Mesenchymal stem cell (in vitro differentiated cells and primary cell): Measurements from ENCODE around the gene TIMM44.
A peak's percentile ranks its signal among the peaks of the same experiment; 100 is the strongest.

Source experiments
- DNase-seq: peaks from one replicate; pipeline ENCODE4 v3.0.0-alpha.2; 2013
- H2AFZ ChIP-seq: one replicate; pipeline ENCODE4 v1.6.1; 2013; ENCODE audit warnings: low read depth, mild to moderate bottlenecking, control low read depth, inconsistent platforms, low read length, moderate library complexity
- H2AK5ac ChIP-seq: 2 replicates; pipeline ENCODE4 v1.6.1; 2013; ENCODE audit warnings: low read length, moderate library complexity, mild to moderate bottlenecking, inconsistent platforms; ENCODE audit not compliant: severe bottlenecking
- H2BK120ac ChIP-seq: one replicate; pipeline ENCODE4 v1.6.1; 2013; ENCODE audit warnings: low read depth, mild to moderate bottlenecking, inconsistent platforms, low read length, moderate library complexity
- H2BK12ac ChIP-seq, 2 experiments: one replicate each; pipeline ENCODE4 v1.6.1; 2013; ENCODE audit warnings: inconsistent platforms in 2 of 2, low read length in 2 of 2, mild to moderate bottlenecking in 2 of 2, moderate library complexity in 2 of 2, control low read depth in 1 of 2
- H2BK15ac ChIP-seq: one replicate; pipeline ENCODE4 v1.6.1; 2013; ENCODE audit warnings: mild to moderate bottlenecking, low read depth, inconsistent platforms; ENCODE audit not compliant: poor library complexity, severe bottlenecking
- H2BK5ac ChIP-seq: 2 replicates; pipeline ENCODE4 v1.6.1; 2013; ENCODE audit warnings: low read depth, mild to moderate bottlenecking, low read length, control low read depth, inconsistent platforms; ENCODE audit not compliant: poor library complexity, severe bottlenecking
- H3K14ac ChIP-seq, 2 experiments: one replicate each; pipeline ENCODE4 v1.6.1; 2013; ENCODE audit warnings: inconsistent platforms in 2 of 2, low read length in 2 of 2, control low read depth in 1 of 2, mild to moderate bottlenecking in 1 of 2, moderate library complexity in 1 of 2
- H3K18ac ChIP-seq, 2 experiments: one replicate each; pipeline ENCODE4 v1.6.1; 2013; ENCODE audit warnings: inconsistent platforms in 2 of 2, low read length in 2 of 2, control low read depth in 1 of 2, low read depth in 1 of 2, mild to moderate bottlenecking in 1 of 2
- H3K23ac ChIP-seq, 2 experiments: one replicate each; pipeline ENCODE4 v1.6.1; 2013; ENCODE audit warnings: inconsistent platforms in 2 of 2, low read length in 2 of 2, mild to moderate bottlenecking in 2 of 2, moderate library complexity in 2 of 2, control low read depth in 1 of 2
- H3K27ac ChIP-seq: 2 replicates; pipeline ENCODE4 v1.5.1; 2013; ENCODE audit warnings: mild to moderate bottlenecking, moderate library complexity, low read length, control low read depth, inconsistent platforms; ENCODE audit not compliant: poor library complexity, severe bottlenecking
- H3K27me3 ChIP-seq, 2 experiments: 2 replicates each; pipeline versions ENCODE4 v1.6.1 to v1.7.0; 2013; ENCODE audit warnings: low read length in 2 of 2, mild to moderate bottlenecking in 2 of 2, moderate library complexity in 2 of 2, control low read depth in 1 of 2, inconsistent platforms in 1 of 2; ENCODE audit not compliant: control insufficient read depth in 1 of 2, insufficient read depth in 1 of 2
- H3K36me3 ChIP-seq, 2 experiments: 2 replicates each; pipeline versions ENCODE4 v1.6.1 to v1.7.0; 2013; ENCODE audit warnings: low read length in 2 of 2, control low read depth in 1 of 2, inconsistent platforms in 1 of 2, low read depth in 1 of 2, mild to moderate bottlenecking in 1 of 2; ENCODE audit not compliant: insufficient read depth in 2 of 2, control insufficient read depth in 1 of 2
- H3K4ac ChIP-seq, 2 experiments: one replicate each; pipeline ENCODE4 v1.6.1; 2013; ENCODE audit warnings: inconsistent platforms in 2 of 2, low read length in 2 of 2, mild to moderate bottlenecking in 2 of 2, moderate library complexity in 2 of 2, control low read depth in 1 of 2, low read depth in 1 of 2
- H3K4me1 ChIP-seq: 2 replicates; pipeline ENCODE4 v1.6.1; 2013; ENCODE audit warnings: low read depth, low read length, control low read depth; ENCODE audit not compliant: control insufficient read depth, insufficient read depth
- H3K4me2 ChIP-seq: 2 replicates; pipeline ENCODE4 v1.6.1; 2013; ENCODE audit warnings: low read length, mild to moderate bottlenecking, inconsistent platforms; ENCODE audit not compliant: poor library complexity, severe bottlenecking
- H3K4me3 ChIP-seq, 2 experiments: 2 replicates each; pipeline versions ENCODE4 v1.5.1 to v1.7.0; 2013; ENCODE audit warnings: low read length in 2 of 2, mild to moderate bottlenecking in 2 of 2, control low read depth in 1 of 2, low read depth in 1 of 2; ENCODE audit not compliant: insufficient read depth in 1 of 2
- H3K79me1 ChIP-seq: replicated peaks from 2 replicates; pipeline ENCODE4 v1.6.1; 2013; ENCODE audit warnings: mild to moderate bottlenecking, control low read depth, low read length, inconsistent platforms; ENCODE audit not compliant: poor library complexity, severe bottlenecking
- H3K9ac ChIP-seq: 2 replicates; pipeline ENCODE4 v1.7.0; 2013; ENCODE audit warnings: mild to moderate bottlenecking, low read length, moderate library complexity
- H3K9me3 ChIP-seq: 2 replicates; pipeline ENCODE4 v1.7.0; 2013; ENCODE audit warnings: mild to moderate bottlenecking, low read length; ENCODE audit not compliant: control insufficient read depth
- H4K8ac ChIP-seq: one replicate; pipeline ENCODE4 v1.6.1; 2013; ENCODE audit warnings: inconsistent platforms, mild to moderate bottlenecking, low read length, moderate library complexity
- H4K91ac ChIP-seq: one replicate; pipeline ENCODE4 v1.6.1; 2013; ENCODE audit warnings: mild to moderate bottlenecking, low read length, inconsistent platforms
- WGBS: methylation state at CpG from one replicate; pipeline ENCODE4 v1.1.7; 2013; ENCODE audit warnings: mixed read lengths; 5-methylcytosine and 5-hydroxymethylcytosine counted together

The TIMM44 gene

GRCh38 chr19:7941895-7942596 lies 1.4 kb downstream of the TIMM44 start:
- Histone ChIP-seq H4K8ac (no peak overlapping the region), H3K4ac (no peak overlapping the region), H3K4me2 (no peak overlapping the region), H4K91ac (no peak overlapping the region), H3K14ac (no peak overlapping the region), H2BK120ac (no peak overlapping the region), H3K79me1 (peaks cover 34% of the 10 kb centered on the region), H3K36me3 (peaks cover 23 to 29% of the 10 kb centered on the region in 2 experiments), H3K4me1 (peaks cover 10% of the 10 kb centered on the region), H3K23ac (no peak overlapping the region), H3K18ac (no peak overlapping the region), H3K4me3 (peak overlapping the region in 1 of 2 experiments; percentile 99), H3K27me3 (no peaks in the 10 kb centered on the region), H3K27ac (no peak overlapping the region), H2AK5ac (no peak overlapping the region), H3K9ac (peak overlapping the region; percentile 99), H3K9me3 (no peaks in the 10 kb centered on the region), H2BK12ac (no peak overlapping the region), H2BK15ac (no peak overlapping the region), H2BK5ac (no peak overlapping the region), H2AFZ (no peak overlapping the region)
- 93% methylated on average over 19 of the region's 19 CpGs for WGBS
- DNase-seq = no peak

- Histone ChIP-seq H3K4ac (no peak overlapping the region), H3K23ac (no peak overlapping the region), H4K91ac (no peak overlapping the region), H3K14ac (no peak overlapping the region), H2AFZ (no peak overlapping the region), H2BK5ac (no peak overlapping the region), H3K36me3 (peaks cover 34 to 41% of the 10 kb centered on the region in 2 experiments), H3K9ac (no peak overlapping the region), H2BK12ac (no peak overlapping the region), H4K8ac (no peak overlapping the region), H3K4me3 (no peak overlapping the region), H2AK5ac (no peak overlapping the region), H2BK120ac (no peak overlapping the region), H3K4me1 (peaks cover 8% of the 10 kb centered on the region), H3K18ac (no peak overlapping the region), H3K79me1 (peaks cover 37% of the 10 kb centered on the region), H3K27ac (no peak overlapping the region), H2BK15ac (no peak overlapping the region), H3K27me3 (no peaks in the 10 kb centered on the region), H3K9me3 (no peaks in the 10 kb centered on the region), H3K4me2 (no peak overlapping the region)
- WGBS = over 99% methylated on average over 11 of the region's 13 CpGs
- no peak for DNase-seq
Measured at GRCh38 chr19:7940841-7941240, 2.6 kb downstream of the TIMM44 start.

DNA sequence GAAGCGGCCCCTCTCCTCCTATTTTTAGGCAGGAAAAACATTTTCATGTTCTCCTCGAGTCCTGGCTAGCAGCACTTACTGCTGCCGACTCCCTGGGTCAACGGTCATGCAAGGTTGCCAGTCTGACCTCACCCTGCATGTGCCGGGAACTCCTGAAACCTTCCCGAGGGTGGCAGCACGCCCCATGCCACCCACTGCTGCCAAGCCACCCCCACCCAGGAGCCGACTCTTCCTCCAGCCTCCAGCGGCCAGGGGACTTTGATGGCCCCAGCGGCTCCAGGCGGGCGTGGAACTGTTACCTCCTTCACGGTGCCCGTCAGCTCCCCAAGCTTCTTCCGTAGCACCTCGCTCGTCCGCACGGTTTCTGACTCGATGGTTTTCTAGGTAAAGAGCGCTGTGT lies 8.7 kb downstream of the TIMM44 start:
- Histone ChIP-seq H3K4me2 (no peak overlapping the region), H4K91ac (no peak overlapping the region), H2BK120ac (no peak overlapping the region), H3K14ac (no peak overlapping the region), H3K36me3 (peaks cover 80 to 83% of the 10 kb centered on the region in 2 experiments), H2BK5ac (no peak overlapping the region), H3K79me1 (peaks cover 26% of the 10 kb centered on the region), H2BK12ac (no peak overlapping the region), H3K4me1 (peaks cover 5% of the 10 kb centered on the region), H3K23ac (no peak overlapping the region), H3K4ac (no peak overlapping the region), H2AFZ (no peak overlapping the region), H3K18ac (no peak overlapping the region), H3K9me3 (no peaks in the 10 kb centered on the region), H3K4me3 (no peak overlapping the region), H2BK15ac (no peak overlapping the region), H3K27me3 (no peaks in the 10 kb centered on the region), H4K8ac (no peak overlapping the region), H2AK5ac (no peak overlapping the region), H3K27ac (no peak overlapping the region), H3K9ac (no peak overlapping the region)
- DNase-seq = no peak
- 96% methylated on average over 21 of the region's 21 CpGs for WGBS

DNA sequence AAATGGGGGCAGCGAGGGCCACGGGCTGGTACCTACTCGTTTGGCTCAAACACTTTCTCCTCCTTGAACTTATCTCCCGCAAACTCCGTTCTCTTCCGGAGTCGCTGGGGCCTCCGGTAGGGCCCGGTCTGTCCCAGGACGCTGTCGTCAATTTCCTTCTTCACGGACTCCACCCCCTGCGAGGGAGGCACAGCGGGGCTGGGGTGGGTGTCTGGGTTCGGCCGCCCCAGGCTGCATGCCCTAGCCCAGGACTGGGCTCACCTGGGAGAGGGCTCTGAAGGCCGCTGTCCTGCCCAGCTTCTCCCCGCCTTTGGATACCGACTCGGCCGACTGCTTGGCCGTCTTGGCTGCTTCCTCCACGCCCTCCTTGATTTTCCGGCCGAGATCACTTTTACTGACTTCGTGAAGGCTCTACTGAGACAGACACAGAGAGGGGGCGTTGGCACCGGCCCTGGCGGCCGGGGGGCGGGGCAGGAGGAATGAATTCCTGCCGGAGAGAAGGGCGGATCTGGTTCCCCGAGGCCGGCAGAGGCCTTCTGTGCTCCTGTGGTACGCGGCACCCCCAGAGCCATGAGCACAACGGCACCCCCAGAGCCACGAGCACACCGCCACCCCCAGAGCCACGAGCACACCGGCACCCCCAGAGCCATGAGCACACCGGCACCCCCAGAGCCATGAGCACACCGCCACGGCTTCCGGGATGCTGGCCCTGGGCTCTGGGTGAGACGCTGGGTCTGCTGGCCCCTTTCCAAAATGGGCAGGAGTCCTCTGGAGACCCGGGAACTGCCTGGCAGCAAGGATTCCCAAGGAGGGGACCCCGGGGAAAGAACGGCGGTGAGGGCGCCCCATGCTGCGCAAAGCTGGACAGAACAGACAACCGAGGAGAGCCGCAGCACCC lies 9.4 kb downstream of the TIMM44 start:
- H2BK120ac ChIP-seq = no peak overlapping the region
- no peak overlapping the region for H2BK15ac ChIP-seq
- 94% methylated on average over 55 of the region's 55 CpGs for WGBS
- H3K23ac ChIP-seq = no peak overlapping the region
- no peak overlapping the region for H4K91ac ChIP-seq
- H3K4ac ChIP-seq = no peak overlapping the region
- peaks cover 11% of the 10 kb centered on the region for H3K4me1 ChIP-seq
- no peak overlapping the region for H2AFZ ChIP-seq
- H2BK5ac ChIP-seq = no peak overlapping the region
- no peak overlapping the region for H3K9ac ChIP-seq
- peaks cover 79 to 81% of the 10 kb centered on the region in 2 experiments for H3K36me3 ChIP-seq
- no peak overlapping the region for H4K8ac ChIP-seq
- no peak overlapping the region for H3K4me3 ChIP-seq
- H3K27me3 ChIP-seq = no peaks in the 10 kb centered on the region
- H3K9me3 ChIP-seq = no peaks in the 10 kb centered on the region
- no peak for DNase-seq
- H3K79me1 ChIP-seq = peaks cover 25% of the 10 kb centered on the region
- H3K18ac ChIP-seq = no peak overlapping the region
- H2BK12ac ChIP-seq = no peak overlapping the region
- no peak overlapping the region for H3K27ac ChIP-seq
- H2AK5ac ChIP-seq = no peak overlapping the region
- H3K14ac ChIP-seq = no peak overlapping the region
- no peak overlapping the region for H3K4me2 ChIP-seq
